ENCODE measurements around the gene RFTN1. TPM values are rescaled to one million over a fixed set of nuclear protein-coding genes. Genes with fewer than 3 reads are reported as not detected.

The RFTN1 gene
- total RNA-seq, 4 donors from 2014 or later = 32.0 to 187 (median 47.6) TPM

GRCh38 chr3:16355828-16356227 lies 157.7 kb downstream of the RFTN1 start:
- Histone ChIP-seq H3K27ac (no peak overlapping the region), H3K36me3 (no peaks in the 10 kb centered on the region), H3K9me3 (no peaks in the 10 kb centered on the region), H3K27me3 (no peaks in the 10 kb centered on the region), H3K4me3 (no peak overlapping the region), H3K4me1 (no peaks in the 10 kb centered on the region)
- TF ChIP-seq CTCF (IDR thresholded peaks at IDR 0.05) = no peak
- no peak for TF ChIP-seq POLR2A (IDR thresholded peaks at IDR 0.05)
- DNase-seq = no peak
- intact Hi-C loops (cut with DNase I; ENCODE audit: low total_unique reads) = no loop called here

GRCh38 chr3:16354291-16354690 lies 159.2 kb downstream of the RFTN1 start:
- H3K4me1 ChIP-seq = no peaks in the 10 kb centered on the region
- no peak overlapping the region for H3K27ac ChIP-seq
- DNase-seq = no peak
- H3K9me3 ChIP-seq = no peaks in the 10 kb centered on the region
- intact Hi-C loops (cut with DNase I; ENCODE audit: low total_unique reads) = no loop called here
- no peaks in the 10 kb centered on the region for H3K27me3 ChIP-seq
- TF ChIP-seq POLR2A (IDR thresholded peaks at IDR 0.05) (no peak), CTCF (IDR thresholded peaks at IDR 0.05) (no peak)
- H3K4me3 ChIP-seq = no peak overlapping the region
- H3K36me3 ChIP-seq = no peaks in the 10 kb centered on the region

GRCh38 chr3:16352428-16352827 lies 161.1 kb downstream of the RFTN1 start:
- Histone ChIP-seq H3K9me3 (no peaks in the 10 kb centered on the region), H3K36me3 (no peaks in the 10 kb centered on the region), H3K4me1 (no peaks in the 10 kb centered on the region), H3K27me3 (no peaks in the 10 kb centered on the region), H3K27ac (no peak overlapping the region), H3K4me3 (no peak overlapping the region)
- intact Hi-C loops (cut with DNase I; ENCODE audit: low total_unique reads) = no loop called here
- no peak for DNase-seq
- no peak for TF ChIP-seq POLR2A (IDR thresholded peaks at IDR 0.05)
- TF ChIP-seq CTCF (IDR thresholded peaks at IDR 0.05) = no peak

GRCh38 chr3:16350597-16351318 lies 162.7 kb downstream of the RFTN1 start:
- no peaks in the 10 kb centered on the region for H3K4me1 ChIP-seq
- no peak overlapping the region for H3K4me3 ChIP-seq
- TF ChIP-seq POLR2A (IDR thresholded peaks at IDR 0.05) = no peak
- TF ChIP-seq CTCF (IDR thresholded peaks at IDR 0.05) = no peak
- no peaks in the 10 kb centered on the region for H3K9me3 ChIP-seq
- no peaks in the 10 kb centered on the region for H3K36me3 ChIP-seq
- no peaks in the 10 kb centered on the region for H3K27me3 ChIP-seq
- intact Hi-C loops (cut with DNase I; ENCODE audit: low total_unique reads) = no loop called here
- no peak overlapping the region for H3K27ac ChIP-seq
- DNase-seq = no peak

GRCh38 chr3:16349986-16350596 lies 163.4 kb downstream of the RFTN1 start:
- Histone ChIP-seq H3K36me3 (no peaks in the 10 kb centered on the region), H3K27me3 (no peaks in the 10 kb centered on the region), H3K9me3 (no peaks in the 10 kb centered on the region), H3K27ac (no peak overlapping the region), H3K4me3 (no peak overlapping the region), H3K4me1 (no peaks in the 10 kb centered on the region)
- TF ChIP-seq POLR2A (IDR thresholded peaks at IDR 0.05) (no peak), CTCF (IDR thresholded peaks at IDR 0.05) (no peak)
- intact Hi-C loops (cut with DNase I; ENCODE audit: low total_unique reads) = no loop called here
- DNase-seq = no peak

Data from uterus (tissue), 4 donors.